Adipose tissue (tissue), 3 donors: Measurements from ENCODE around the gene FAM156A. TPM values are rescaled to one million over a fixed set of nuclear protein-coding genes. Genes with fewer than 3 reads are reported as not detected.
"Not testable (repeated sequence)": the region's sequence is repeated elsewhere in the genome, so short reads cannot be mapped to it uniquely, and the experiment has no call there.

Experiments
- H3K27ac ChIP-seq: one replicate; pipeline ENCODE4 v1.5.1; 2013; ENCODE audit warnings: low read depth, low read length
- WGBS, 3 donors: extraction: QIAGEN DNeasy Blood & Tissue Kit; methylation state at CpG; one replicate each; pipeline ENCODE4 v1.1.7; 2013; 5-methylcytosine and 5-hydroxymethylcytosine counted together
- polyA plus RNA-seq, 3 donors: library from polyadenylated mRNA; stranded (reverse); fragments of 200-250 nt; gene quantifications; one replicate each; pipeline ENCODE4 v1.2.3, GENCODE V29; 2013
- donor health status: healthy with polysubstance abuse.
- donor health status: Bipolar disorder and iron deficiency.
- donor health status: healthy.

The FAM156A gene
- polyA plus RNA-seq, 3 donors = 6.2 to 27.7 (median 13.0) TPM

- H3K27ac ChIP-seq = not testable (repeated sequence)
- 80 to 97% (median 89%) methylated on average over 1 to 11 of the region's 11 CpGs for WGBS, 3 donors
Observed at GRCh38 chrX:52975576-52975975, 17.3 kb upstream of the FAM156A start.

- 72 to 78% (median 73%) methylated on average over 4 to 8 of the region's 8 CpGs for WGBS, 3 donors
- not testable (repeated sequence) for H3K27ac ChIP-seq
Observed at GRCh38 chrX:52974336-52974992, 16.1 kb upstream of the FAM156A start.

GRCh38 chrX:52967922-52968321 is 9.6 kb upstream of the FAM156A start:
- WGBS, 3 donors = no CpG with 5 or more reads among the region's 10 CpGs
- not testable (repeated sequence) for H3K27ac ChIP-seq

- no CpG with 5 or more reads among the region's 16 CpGs for WGBS, 3 donors
- not testable (repeated sequence) for H3K27ac ChIP-seq
Observed at GRCh38 chrX:52966993-52967738, 8.8 kb upstream of the FAM156A start.

GRCh38 chrX:52958961-52959360 is 643 bp upstream of the FAM156A start:
- H3K27ac ChIP-seq = not testable (repeated sequence)
- no CpG with 5 or more reads among the region's 7 CpGs for WGBS, 3 donors

GRCh38 chrX:52949884-52950283 is 8.4 kb downstream of the FAM156A start:
- no CpG with 5 or more reads among the region's 10 CpGs for WGBS, 3 donors
- H3K27ac ChIP-seq = not testable (repeated sequence)

- not testable (repeated sequence) for H3K27ac ChIP-seq
- WGBS, 3 donors = no CpG with 5 or more reads among the region's 4 CpGs
Observed at GRCh38 chrX:52949325-52949724, 9.0 kb downstream of the FAM156A start.

GRCh38 chrX:52948265-52948664 is 10.1 kb downstream of the FAM156A start:
- WGBS, 3 donors = no CpG with 5 or more reads among the region's 17 CpGs
- H3K27ac ChIP-seq = not testable (repeated sequence)

GRCh38 chrX:52947501-52947900 is 10.8 kb downstream of the FAM156A start:
- not testable (repeated sequence) for H3K27ac ChIP-seq
- no CpG with 5 or more reads among the region's 16 CpGs for WGBS, 3 donors

- no CpG with 5 or more reads among the region's 14 CpGs for whole genome bisulfite sequencing, 3 donors
- not testable (repeated sequence) for H3K27ac ChIP-seq
Observed at GRCh38 chrX:52945838-52946494, 12.4 kb downstream of the FAM156A start.

GRCh38 chrX:52941728-52942127 is 16.6 kb downstream of the FAM156A start:
- no CpG with 5 or more reads among the region's 10 CpGs for WGBS, 3 donors
- H3K27ac ChIP-seq = not testable (repeated sequence)

GRCh38 chrX:52940704-52941103 is 17.6 kb downstream of the FAM156A start:
- no CpG with 5 or more reads among the region's 4 CpGs for WGBS, 3 donors
- not testable (repeated sequence) for H3K27ac ChIP-seq

- H3K27ac ChIP-seq = not testable (repeated sequence)
- WGBS, 3 donors = 0 to 2% (median 1%) methylated on average over 10 of the region's 10 CpGs
Observed at GRCh38 chrX:52935470-52935784, 22.9 kb downstream of the FAM156A start.

- 0 to 1% (median 1%) methylated on average over 41 to 61 of the region's 61 CpGs for WGBS, 3 donors
Observed at GRCh38 chrX:52934704-52935469, 23.4 kb downstream of the FAM156A start.

GRCh38 chrX:52933976-52934703 is 24.2 kb downstream of the FAM156A start:
- H3K27ac ChIP-seq = no peak overlapping the region
- 1 to 5% (median 2%) methylated on average over 23 to 27 of the region's 27 CpGs for WGBS, 3 donors

More at GRCh38 chrX:52934704-52935469, 23.4 kb downstream of the FAM156A start:
- no peak overlapping the region for H3K27ac ChIP-seq

- WGBS, 3 donors = 90 to 98% (median 91%) methylated on average over 2 of the region's 2 CpGs
- no peak overlapping the region for H3K27ac ChIP-seq
Observed at GRCh38 chrX:52933213-52933612, 25.1 kb downstream of the FAM156A start.

- WGBS, 3 donors = 83 to 94% (median 89%) methylated on average over 6 of the region's 6 CpGs
- not testable (repeated sequence) for H3K27ac ChIP-seq
Observed at GRCh38 chrX:52930214-52930613, 28.1 kb downstream of the FAM156A start.

GRCh38 chrX:52923781-52924241 is 34.5 kb downstream of the FAM156A start:
- no peak overlapping the region for H3K27ac ChIP-seq
- WGBS, 3 donors = 25 to 46% (median 34%) methylated on average over 4 of the region's 4 CpGs
